ENCODE data around the gene SELENON.

DNA sequence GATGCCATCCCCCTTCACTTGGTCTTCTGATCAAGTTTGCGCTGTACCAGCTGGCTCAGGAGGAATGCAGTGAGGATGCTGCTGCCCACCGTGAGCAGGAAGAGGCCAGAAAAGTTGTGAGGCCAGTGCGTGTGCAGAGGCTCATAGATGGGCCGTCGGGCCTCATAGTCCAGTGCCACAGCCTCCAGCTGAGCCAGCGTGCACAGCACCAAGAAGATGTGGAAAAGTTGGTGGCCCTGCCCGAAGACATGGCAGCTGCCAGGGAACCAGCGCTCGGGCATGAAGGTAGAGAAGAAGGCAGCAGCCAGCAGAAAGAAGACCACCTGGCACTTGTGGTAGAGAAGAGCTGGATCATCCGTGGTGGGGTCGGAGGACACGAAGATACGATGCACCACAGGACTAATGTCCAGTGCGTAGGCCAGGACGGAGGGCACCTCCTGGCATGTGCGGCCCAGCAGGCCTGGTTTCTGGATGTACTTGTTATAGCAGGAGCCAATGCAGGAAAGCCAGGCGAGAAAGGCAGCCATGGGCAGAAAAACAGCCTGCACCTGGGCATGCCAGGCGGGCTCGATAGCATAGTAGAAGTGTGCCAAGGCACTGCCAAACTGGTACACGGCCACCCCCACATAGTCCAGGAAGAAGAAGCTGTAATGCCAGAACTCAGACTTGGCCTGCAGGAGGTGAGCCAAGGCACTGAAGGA lies 62.9 kb downstream of the SELENON start:
- TF ChIP-seq, protein P1, sequence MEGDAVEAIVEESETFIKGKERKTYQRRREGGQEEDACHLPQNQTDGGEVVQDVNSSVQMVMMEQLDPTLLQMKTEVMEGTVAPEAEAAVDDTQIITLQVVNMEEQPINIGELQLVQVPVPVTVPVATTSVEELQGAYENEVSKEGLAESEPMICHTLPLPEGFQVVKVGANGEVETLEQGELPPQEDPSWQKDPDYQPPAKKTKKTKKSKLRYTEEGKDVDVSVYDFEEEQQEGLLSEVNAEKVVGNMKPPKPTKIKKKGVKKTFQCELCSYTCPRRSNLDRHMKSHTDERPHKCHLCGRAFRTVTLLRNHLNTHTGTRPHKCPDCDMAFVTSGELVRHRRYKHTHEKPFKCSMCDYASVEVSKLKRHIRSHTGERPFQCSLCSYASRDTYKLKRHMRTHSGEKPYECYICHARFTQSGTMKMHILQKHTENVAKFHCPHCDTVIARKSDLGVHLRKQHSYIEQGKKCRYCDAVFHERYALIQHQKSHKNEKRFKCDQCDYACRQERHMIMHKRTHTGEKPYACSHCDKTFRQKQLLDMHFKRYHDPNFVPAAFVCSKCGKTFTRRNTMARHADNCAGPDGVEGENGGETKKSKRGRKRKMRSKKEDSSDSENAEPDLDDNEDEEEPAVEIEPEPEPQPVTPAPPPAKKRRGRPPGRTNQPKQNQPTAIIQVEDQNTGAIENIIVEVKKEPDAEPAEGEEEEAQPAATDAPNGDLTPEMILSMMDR (IDR thresholded peaks at IDR 0.05): no peak
- TF ChIP-seq POLR2A (IDR thresholded peaks at IDR 0.05) (no peak), POLR2AphosphoS5 (IDR thresholded peaks at IDR 0.05) (no peak), EP300 (IDR thresholded peaks at IDR 0.05) (no peak)

Measured in suprapubic skin (tissue), 4 donors.